C4-2B (cell line): ENCODE measurements around the gene NCOA3.

ENCODE experiments used
- ZFX ChIP-seq: fragments of 450-650 bp; IDR thresholded peaks from 2 replicates; pipeline ENCODE4 v1.6.1; 2017
- TF ChIP-seq, protein P1 (sequence below): fragments of 450-650 bp; conservative IDR thresholded peaks from 2 replicates; pipeline ENCODE4 v1.5.1; 2017; ENCODE audit warnings: mild to moderate bottlenecking

DNA sequence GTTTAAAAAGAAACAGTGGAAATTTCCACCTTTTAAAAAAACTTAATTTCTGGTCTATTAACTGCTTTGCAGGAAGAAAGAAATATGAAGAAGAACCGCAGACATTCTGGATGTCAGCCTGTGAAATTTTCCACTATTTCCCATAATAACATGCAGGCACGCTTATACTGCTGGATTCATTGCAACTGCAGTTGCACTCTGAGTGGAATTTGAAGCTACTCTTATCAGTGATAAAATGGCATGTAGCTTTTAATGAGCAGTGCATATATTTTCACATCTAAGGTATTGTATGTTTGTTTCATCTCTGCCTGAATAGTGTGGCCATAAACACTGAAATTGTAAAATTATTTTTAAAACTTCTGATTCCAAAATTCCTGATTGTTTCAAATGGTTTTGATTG lies 28.2 kb downstream of the NCOA3 start:
- TF ChIP-seq, protein P1, sequence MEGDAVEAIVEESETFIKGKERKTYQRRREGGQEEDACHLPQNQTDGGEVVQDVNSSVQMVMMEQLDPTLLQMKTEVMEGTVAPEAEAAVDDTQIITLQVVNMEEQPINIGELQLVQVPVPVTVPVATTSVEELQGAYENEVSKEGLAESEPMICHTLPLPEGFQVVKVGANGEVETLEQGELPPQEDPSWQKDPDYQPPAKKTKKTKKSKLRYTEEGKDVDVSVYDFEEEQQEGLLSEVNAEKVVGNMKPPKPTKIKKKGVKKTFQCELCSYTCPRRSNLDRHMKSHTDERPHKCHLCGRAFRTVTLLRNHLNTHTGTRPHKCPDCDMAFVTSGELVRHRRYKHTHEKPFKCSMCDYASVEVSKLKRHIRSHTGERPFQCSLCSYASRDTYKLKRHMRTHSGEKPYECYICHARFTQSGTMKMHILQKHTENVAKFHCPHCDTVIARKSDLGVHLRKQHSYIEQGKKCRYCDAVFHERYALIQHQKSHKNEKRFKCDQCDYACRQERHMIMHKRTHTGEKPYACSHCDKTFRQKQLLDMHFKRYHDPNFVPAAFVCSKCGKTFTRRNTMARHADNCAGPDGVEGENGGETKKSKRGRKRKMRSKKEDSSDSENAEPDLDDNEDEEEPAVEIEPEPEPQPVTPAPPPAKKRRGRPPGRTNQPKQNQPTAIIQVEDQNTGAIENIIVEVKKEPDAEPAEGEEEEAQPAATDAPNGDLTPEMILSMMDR, result no peak
- no peak for TF ChIP-seq ZFX
